Testis (tissue), 3 donors: ENCODE measurements around the gene TWF2. TPM values are rescaled to one million over a fixed set of nuclear protein-coding genes. Genes with fewer than 3 reads are reported as not detected.

ENCODE experiments used
- DNase-seq: peaks from one replicate; pipeline ENCODE4 v3.0.0-alpha.2; 2019
- H3K27ac ChIP-seq, 2 donors: fragments of 200-600 bp; sonication (generic); one replicate each; pipeline ENCODE4 v1.5.1; 2019
- H3K27me3 ChIP-seq: fragments of 200-600 bp; sonication (generic); one replicate; pipeline ENCODE4 v1.5.1; 2019
- H3K36me3 ChIP-seq: fragments of 200-600 bp; sonication (generic); one replicate; pipeline ENCODE4 v1.5.1; 2017; ENCODE audit warnings: low read depth; ENCODE audit errors: missing control alignments
- H3K4me1 ChIP-seq: fragments of 200-600 bp; sonication (generic); one replicate; pipeline ENCODE4 v1.5.1; 2019
- H3K4me3 ChIP-seq, 2 donors: fragments of 200-600 bp; sonication (generic); one replicate each; pipeline ENCODE4 v1.5.1; 2017 to 2019
- H3K9me3 ChIP-seq: fragments of 200-600 bp; sonication (generic); one replicate; pipeline ENCODE4 v1.5.1; 2017
- POLR2A ChIP-seq: fragments of 450-650 bp; IDR thresholded peaks from one replicate; pipeline ENCODE4 v1.6.1; 2017; ENCODE audit warnings: antibody characterized with exemption, mild to moderate bottlenecking, moderate library complexity
- WGBS, 2 donors: methylation state at CpG; one replicate each; pipeline ENCODE4 v1.1.5; 2018; 5-methylcytosine and 5-hydroxymethylcytosine counted together
- intact Hi-C: fragments of 100-400 bp; cut with DNase I; formaldehyde crosslinking; loops from one replicate; pipeline ENCODE4 v1.15.1; 2023; ENCODE audit warnings: low total_unique reads
- polyA plus RNA-seq: library from polyadenylated mRNA; stranded (reverse); fragments of 350-450 nt; fragmentation: Illumina TruSeq; extraction: RNeasy Lipid Tissue Mini Kit (QIAGEN cat#74804); gene quantifications from one replicate; pipeline ENCODE4 v1.2.3, GENCODE V29; 2014; ENCODE audit warnings: low read depth, low replicate concordance; ENCODE audit not compliant: insufficient read depth
- total RNA-seq, 2 donors: library from RNA; depleted of rRNA; stranded (reverse); fragments of >200 nt; gene quantifications; one replicate each; pipeline ENCODE4 v1.2.3, GENCODE V29; 2016
- TF ChIP-seq, protein P1 (sequence below), 3 experiments: fragments of 450-650 bp in 2 of 3; fragments of 200-600 bp in 1 of 3; sonication (generic) in 1 of 3; IDR thresholded peaks; one replicate each; pipeline ENCODE4 v1.5.1; 2016 to 2019; ENCODE audit warnings: antibody characterized with exemption in 3 of 3, mild to moderate bottlenecking in 2 of 3, moderate library complexity in 1 of 3

TWF2 gene
- total and polyA plus RNA-seq, 3 donors from 2014 or later: 30.0 to 58.1 (median 36.5) TPM

DNA sequence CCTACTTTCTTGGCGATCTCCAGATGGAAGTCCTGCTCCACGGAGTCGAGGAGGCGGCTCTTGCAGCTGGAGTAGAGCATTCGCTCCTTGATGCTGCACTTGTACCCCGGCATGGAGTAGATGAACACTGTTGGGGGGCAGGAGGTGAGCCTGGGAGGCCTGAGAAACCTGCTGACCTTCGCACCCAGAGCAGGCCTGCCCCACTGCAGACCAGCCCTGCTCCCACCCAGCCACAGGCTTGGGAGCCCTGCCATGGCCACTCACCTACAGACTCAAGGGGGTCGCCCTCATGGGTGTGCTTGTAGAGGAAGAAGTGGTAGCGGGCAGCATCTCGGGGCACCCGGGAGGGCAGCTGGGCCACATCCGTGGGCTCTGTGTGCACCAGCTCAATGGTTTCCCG lies 9.3 kb downstream of the TWF2 start:
- WGBS, 2 donors: 89 to 97% methylated on average over 7 to 13 of the region's 13 CpGs

DNA sequence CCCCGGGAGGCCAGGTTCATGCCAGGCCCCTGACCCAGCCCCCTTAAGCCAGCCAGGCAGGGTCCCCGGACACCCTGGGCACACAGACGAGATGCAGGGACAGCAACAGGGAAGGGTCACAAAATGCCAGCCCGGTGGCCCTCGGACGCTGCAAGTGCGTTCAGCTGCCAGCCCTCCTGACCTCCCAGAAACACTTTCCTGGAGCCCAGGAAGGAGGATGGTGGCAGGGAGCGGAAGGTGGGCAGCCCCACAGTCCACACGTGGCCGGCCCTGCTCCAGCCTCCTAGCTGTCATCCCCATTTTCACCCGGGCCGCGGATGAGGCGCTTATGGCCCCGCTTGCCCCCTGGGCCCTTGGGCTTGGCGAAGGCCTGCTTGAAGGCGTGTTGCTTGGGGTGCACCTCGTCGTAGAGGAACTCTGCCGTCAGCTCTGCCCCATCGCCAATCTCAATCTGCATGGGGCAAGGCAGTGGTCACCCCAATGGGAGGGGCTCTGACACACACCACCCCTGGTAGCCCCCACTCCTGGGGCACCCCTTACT lies 10.1 kb downstream of the TWF2 start:
- 88% methylated on average over 18 to 21 of the region's 21 CpGs for WGBS, 2 donors
- intact Hi-C loops: no loop called here
- H3K27ac ChIP-seq: no peak overlapping the region
- H3K36me3 ChIP-seq: no peaks in the 10 kb centered on the region
- no peaks in the 10 kb centered on the region for H3K4me1 ChIP-seq
- DNase-seq: no peak
- no peaks in the 10 kb centered on the region for H3K27me3 ChIP-seq
- no peak overlapping the region for H3K4me3 ChIP-seq
- no peaks in the 10 kb centered on the region for H3K9me3 ChIP-seq
- no peak for TF ChIP-seq POLR2A
- TF ChIP-seq, protein P1, sequence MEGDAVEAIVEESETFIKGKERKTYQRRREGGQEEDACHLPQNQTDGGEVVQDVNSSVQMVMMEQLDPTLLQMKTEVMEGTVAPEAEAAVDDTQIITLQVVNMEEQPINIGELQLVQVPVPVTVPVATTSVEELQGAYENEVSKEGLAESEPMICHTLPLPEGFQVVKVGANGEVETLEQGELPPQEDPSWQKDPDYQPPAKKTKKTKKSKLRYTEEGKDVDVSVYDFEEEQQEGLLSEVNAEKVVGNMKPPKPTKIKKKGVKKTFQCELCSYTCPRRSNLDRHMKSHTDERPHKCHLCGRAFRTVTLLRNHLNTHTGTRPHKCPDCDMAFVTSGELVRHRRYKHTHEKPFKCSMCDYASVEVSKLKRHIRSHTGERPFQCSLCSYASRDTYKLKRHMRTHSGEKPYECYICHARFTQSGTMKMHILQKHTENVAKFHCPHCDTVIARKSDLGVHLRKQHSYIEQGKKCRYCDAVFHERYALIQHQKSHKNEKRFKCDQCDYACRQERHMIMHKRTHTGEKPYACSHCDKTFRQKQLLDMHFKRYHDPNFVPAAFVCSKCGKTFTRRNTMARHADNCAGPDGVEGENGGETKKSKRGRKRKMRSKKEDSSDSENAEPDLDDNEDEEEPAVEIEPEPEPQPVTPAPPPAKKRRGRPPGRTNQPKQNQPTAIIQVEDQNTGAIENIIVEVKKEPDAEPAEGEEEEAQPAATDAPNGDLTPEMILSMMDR (IDR thresholded peaks at IDR 0.05): no peak

More for the DNA sequence above, 9.3 kb downstream of the TWF2 start:
- no peaks in the 10 kb centered on the region for H3K4me1 ChIP-seq
- DNase-seq: no peak
- H3K27ac ChIP-seq: no peak overlapping the region
- intact Hi-C loops: no loop called here
- no peaks in the 10 kb centered on the region for H3K9me3 ChIP-seq
- no peaks in the 10 kb centered on the region for H3K36me3 ChIP-seq
- H3K4me3 ChIP-seq: no peak overlapping the region
- no peak for TF ChIP-seq POLR2A
- H3K27me3 ChIP-seq: no peaks in the 10 kb centered on the region

DNA sequence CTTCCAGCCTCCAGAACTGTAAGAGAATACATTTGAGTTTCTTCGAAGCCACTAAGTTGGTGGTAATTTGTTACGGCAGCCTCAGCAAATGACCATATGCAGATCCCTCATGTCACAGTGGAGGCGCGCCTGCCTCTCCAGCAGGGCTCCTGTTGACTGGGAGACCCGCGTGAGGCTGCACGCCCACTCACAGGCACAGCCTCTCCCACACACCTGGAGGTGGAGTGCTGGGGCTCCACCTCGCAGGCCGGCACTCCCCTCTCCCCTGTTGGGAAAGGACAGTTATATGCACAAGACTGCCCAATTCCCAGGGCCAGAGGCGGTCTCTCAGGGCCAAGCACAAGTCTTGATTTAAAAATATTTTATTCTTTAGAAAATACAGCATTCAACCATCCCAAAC lies 10.7 kb downstream of the TWF2 start:
- 76 to 78% methylated on average over 3 to 10 of the region's 10 CpGs for WGBS, 2 donors
- no peaks in the 10 kb centered on the region for H3K9me3 ChIP-seq
- no peak overlapping the region for H3K27ac ChIP-seq
- intact Hi-C loops: no loop called here
- H3K27me3 ChIP-seq: no peaks in the 10 kb centered on the region
- H3K36me3 ChIP-seq: no peaks in the 10 kb centered on the region
- H3K4me1 ChIP-seq: no peaks in the 10 kb centered on the region
- no peak for DNase-seq
- TF ChIP-seq, protein P1 (IDR thresholded peaks at IDR 0.05): no peak
- TF ChIP-seq POLR2A: no peak
- no peak overlapping the region for H3K4me3 ChIP-seq

DNA sequence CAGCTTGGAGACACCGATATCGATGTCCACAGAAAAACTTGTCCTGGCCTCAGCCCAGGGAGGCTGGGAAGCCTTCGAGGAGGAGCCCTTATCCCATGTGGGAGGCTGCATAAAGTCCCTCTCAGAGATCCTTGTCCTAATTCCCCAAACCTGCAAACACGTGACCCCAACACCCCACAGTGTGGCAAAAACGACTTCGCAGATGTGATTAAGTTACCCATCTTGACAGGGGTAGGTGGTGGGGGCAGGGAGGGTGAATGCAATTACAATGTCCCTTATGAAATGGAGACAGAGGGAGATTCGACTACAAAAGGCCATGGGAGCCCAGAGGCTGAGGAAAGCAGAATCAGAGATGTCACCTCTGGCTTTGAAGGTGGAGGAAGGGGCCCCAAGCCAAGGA lies 11.2 kb downstream of the TWF2 start:
- WGBS, 2 donors: 62 to 72% methylated on average over 7 of the region's 7 CpGs
- Histone ChIP-seq H3K9me3 (no peaks in the 10 kb centered on the region), H3K27ac (no peak overlapping the region), H3K27me3 (no peaks in the 10 kb centered on the region), H3K4me1 (no peaks in the 10 kb centered on the region), H3K36me3 (no peaks in the 10 kb centered on the region), H3K4me3 (no peak overlapping the region)
- no peak for DNase-seq
- TF ChIP-seq, protein P1 (IDR thresholded peaks at IDR 0.05): no peak
- TF ChIP-seq POLR2A: no peak
- intact Hi-C loops: no loop called here

GRCh38 chr3:52227117-52227516 lies 11.8 kb downstream of the TWF2 start:
- intact Hi-C loops: no loop called here
- 85 to 88% methylated on average over 3 to 4 of the region's 4 CpGs for WGBS, 2 donors
- Histone ChIP-seq H3K36me3 (no peaks in the 10 kb centered on the region), H3K27me3 (no peaks in the 10 kb centered on the region), H3K4me3 (no peak overlapping the region), H3K9me3 (no peaks in the 10 kb centered on the region), H3K27ac (no peak overlapping the region), H3K4me1 (peaks cover 4% of the 10 kb centered on the region)
- TF ChIP-seq POLR2A: no peak
- DNase-seq: no peak

- DNase-seq: no peak
- Histone ChIP-seq H3K27ac (no peak overlapping the region), H3K27me3 (no peaks in the 10 kb centered on the region), H3K9me3 (no peaks in the 10 kb centered on the region), H3K4me1 (peaks cover 7% of the 10 kb centered on the region), H3K4me3 (no peak overlapping the region), H3K36me3 (no peaks in the 10 kb centered on the region)
- 77 to 91% methylated on average over 5 of the region's 5 CpGs for WGBS, 2 donors
- intact Hi-C loops: no loop called here
- TF ChIP-seq, protein P1 (IDR thresholded peaks at IDR 0.05): no peak
- no peak for TF ChIP-seq POLR2A
Observed at GRCh38 chr3:52226229-52226817, 12.6 kb downstream of the TWF2 start.
